Esophagus muscularis mucosa (tissue), 3 donors: ENCODE measurements around the gene HOXB9.

Experiments
- CTCF ChIP-seq, 3 experiments: fragments of 200-600 bp in 2 of 3; fragments of 450-650 bp in 1 of 3; sonication (generic) in 2 of 3; IDR thresholded peaks; one replicate each; pipeline ENCODE4 v1.5.1; 2017 to 2019; ENCODE audit warnings: antibody characterized with exemption in 3 of 3, mild to moderate bottlenecking in 2 of 3, moderate library complexity in 1 of 3
- POLR2A ChIP-seq: fragments of 450-650 bp; IDR thresholded peaks from one replicate; pipeline ENCODE4 v1.6.1; 2017; ENCODE audit warnings: antibody characterized with exemption, moderate library complexity, mild to moderate bottlenecking, low read depth
- POLR2AphosphoS5 ChIP-seq, 2 donors: sonication (generic); formaldehyde crosslinking; IDR thresholded peaks; one replicate each; pipeline ENCODE4 v1.6.1; 2017; ENCODE audit warnings: antibody characterized with exemption in 2 of 2

DNA sequence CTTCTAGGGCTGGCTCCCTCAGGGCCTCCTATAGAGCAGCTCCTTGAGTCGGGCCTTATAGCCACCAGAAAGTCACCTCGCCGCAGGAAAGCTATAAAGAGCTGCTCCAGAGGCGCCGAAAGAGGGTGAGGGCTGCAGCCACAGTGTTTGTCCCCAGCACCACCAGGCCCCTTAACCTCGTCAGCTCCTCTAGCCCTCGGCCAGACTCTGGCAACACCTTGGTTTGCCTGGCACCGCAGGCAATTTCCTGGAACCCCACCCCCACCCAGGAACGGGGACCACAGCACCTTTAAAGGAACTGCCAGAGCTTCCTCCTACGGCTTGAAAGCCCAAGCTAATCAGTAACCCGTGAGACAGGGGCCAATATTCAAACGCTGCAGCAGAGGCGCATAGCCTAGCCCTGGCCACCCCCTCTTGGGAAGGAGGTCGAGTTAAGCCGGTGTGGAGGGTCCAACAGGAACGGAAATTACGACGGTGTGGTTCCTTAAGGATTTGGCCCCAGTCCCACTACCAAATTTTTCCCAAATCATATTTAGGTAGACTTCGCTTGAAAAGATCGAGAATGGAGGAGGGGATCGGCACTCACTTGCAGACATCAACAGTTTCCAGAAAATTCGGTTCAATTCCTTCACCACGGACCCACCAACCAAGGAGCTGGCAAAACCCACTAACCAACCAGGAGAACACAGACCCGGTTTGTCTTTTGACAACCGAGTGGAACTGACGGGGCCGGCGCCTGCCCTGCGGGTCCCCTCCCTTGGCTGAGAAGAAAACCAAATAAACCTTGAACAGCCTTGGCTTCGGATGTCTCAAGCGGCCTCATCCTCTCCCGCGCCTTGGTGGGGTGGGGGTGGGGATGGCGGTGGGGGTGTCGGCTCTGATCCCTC lies 24.4 kb downstream of the HOXB9 start:
- TF ChIP-seq CTCF (IDR thresholded peaks at IDR 0.05) (no peak), POLR2A (no peak), POLR2AphosphoS5 (IDR thresholded peaks at IDR 0.05) (no peak)
